MM.1S (cell line): ENCODE data around the gene NDUFV3.
"Not testable (repeated sequence)": the region's sequence is repeated elsewhere in the genome, so short reads cannot be mapped to it uniquely, and the experiment has no call there.

Source experiments
- CTCF ChIP-seq: fragments of 300-600 bp; sonication (generic); IDR thresholded peaks from 2 replicates; pipeline ENCODE4 v1.5.1; 2016; ENCODE audit warnings: antibody characterized with exemption, low read length, mixed read lengths
- EZH2 ChIP-seq: fragments of 300-600 bp; sonication (generic); optimal IDR thresholded peaks from 2 replicates; pipeline ENCODE3; 2017; ENCODE audit warnings: low read depth, mild to moderate bottlenecking, antibody characterized with exemption, low read length, mixed read lengths
- EZH2phosphoT487 ChIP-seq: fragments of 300-600 bp; sonication (generic); IDR thresholded peaks from 2 replicates; pipeline ENCODE4 v1.6.1; 2018; ENCODE audit warnings: antibody characterized with exemption, low read length

- TF ChIP-seq CTCF, EZH2phosphoT487, EZH2: not testable (repeated sequence)
These were observed 18.8 kb downstream of the NDUFV3 start for GRCh38 chr21:42911920-42912319.
